AG20443 (cell line): ENCODE results near the gene NR1H2.
A peak's percentile ranks its signal among the peaks of the same experiment; 100 is the strongest.

Experiments used
- DNase-seq: peaks from one replicate; pipeline ENCODE4 v3.0.0; 2012; ENCODE audit warnings: low spot score, mixed read lengths

Gene NR1H2

GRCh38 chr19:50401605-50402450 is 25.6 kb downstream of the NR1H2 start:
- no peak for DNase-seq

GRCh38 chr19:50402544-50403301 is 26.5 kb downstream of the NR1H2 start:
- DNase-seq: no peak

GRCh38 chr19:50406156-50406820 is 30.0 kb downstream of the NR1H2 start:
- DNase-seq: no peak

- no peak for DNase-seq
Measured at GRCh38 chr19:50406829-50407228, 30.6 kb downstream of the NR1H2 start.

- DNase-seq: no peak
Measured at GRCh38 chr19:50409347-50409746, 33.1 kb downstream of the NR1H2 start.

GRCh38 chr19:50410109-50410508 is 33.9 kb downstream of the NR1H2 start:
- no peak for DNase-seq

- no peak for DNase-seq
Measured at GRCh38 chr19:50412419-50412818, 36.2 kb downstream of the NR1H2 start.

GRCh38 chr19:50413096-50413495 is 36.8 kb downstream of the NR1H2 start:
- no peak for DNase-seq

GRCh38 chr19:50413531-50413930 is 37.3 kb downstream of the NR1H2 start:
- DNase-seq: no peak

GRCh38 chr19:50414864-50415660 is 38.8 kb downstream of the NR1H2 start:
- peak; percentile 92 for DNase-seq

GRCh38 chr19:50415661-50416033 is 39.4 kb downstream of the NR1H2 start:
- no peak for DNase-seq

- no peak for DNase-seq
Measured at GRCh38 chr19:50416034-50416977, 40.0 kb downstream of the NR1H2 start.

- no peak for DNase-seq
Measured at GRCh38 chr19:50417111-50418081, 41.1 kb downstream of the NR1H2 start.

- DNase-seq: no peak
Measured at GRCh38 chr19:50418176-50419021, 42.1 kb downstream of the NR1H2 start, which contains the start of gene SPIB. SPIB (plus strand) TSS chr19:50418938; CDS start chr19:50418963, 25 bp downstream.

GRCh38 chr19:50419022-50419579 is 42.8 kb downstream of the NR1H2 start:
- no peak for DNase-seq

GRCh38 chr19:50419580-50420035 is 43.4 kb downstream of the NR1H2 start:
- no peak for DNase-seq

GRCh38 chr19:50420127-50420526 is 43.9 kb downstream of the NR1H2 start:
- no peak for DNase-seq

GRCh38 chr19:50420808-50421207 is 44.6 kb downstream of the NR1H2 start:
- no peak for DNase-seq
